NB4 (cell line): Measurements from ENCODE around the gene CARD9.

Experiments
- POLR2A ChIP-seq: IDR thresholded peaks from 2 replicates; pipeline ENCODE4 v1.6.1; 2011; ENCODE audit warnings: mild to moderate bottlenecking; ENCODE audit not compliant: insufficient read length; ENCODE audit errors: extremely low read depth
- TF ChIP-seq, protein P1 (sequence below): IDR thresholded peaks from one replicate; pipeline ENCODE4 v1.5.1; 2012; ENCODE audit warnings: low read depth, low read length

DNA sequence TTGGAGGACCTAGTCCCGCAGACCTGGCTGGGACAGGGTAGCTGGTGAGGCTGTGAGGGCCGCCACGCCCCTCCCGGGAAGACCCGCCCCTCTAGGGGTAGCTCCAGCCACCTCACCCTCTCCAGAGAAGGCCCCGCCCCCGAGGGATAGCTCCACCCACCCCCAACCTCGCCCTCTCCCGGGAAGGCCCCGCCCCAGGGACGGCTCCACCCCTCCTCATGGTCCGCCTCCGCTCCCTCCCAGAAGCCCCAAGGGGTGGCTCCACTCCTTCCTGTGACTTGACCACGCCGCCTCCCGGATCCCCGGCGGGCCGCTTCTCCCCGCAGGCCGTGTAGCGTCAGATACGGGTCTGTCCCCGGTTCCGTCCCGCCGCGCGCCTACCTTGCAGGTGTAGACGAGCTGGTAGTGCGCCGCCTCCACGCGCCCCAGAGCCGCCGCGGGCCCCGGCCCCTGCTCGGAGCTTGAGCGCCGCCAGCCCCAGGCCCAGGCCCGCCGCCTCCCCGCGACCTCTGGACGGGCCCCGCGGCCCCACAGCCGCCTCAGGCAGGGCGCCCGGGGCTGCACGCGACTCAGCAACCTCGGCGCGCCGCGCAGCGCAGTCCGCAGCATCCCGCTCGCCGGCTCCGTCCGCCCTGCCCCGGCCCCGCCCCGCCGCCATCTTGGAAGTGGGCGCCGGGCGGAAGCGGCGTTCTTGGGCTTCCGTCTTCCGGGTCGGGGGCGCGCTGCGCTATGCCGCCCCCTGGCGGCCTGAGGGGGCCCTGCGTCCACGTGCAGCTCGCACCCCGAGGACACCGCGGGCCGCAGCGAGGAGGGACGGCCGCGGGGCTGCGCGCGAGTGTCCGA, 10.1 kb downstream of the CARD9 start, which contains the start of gene DNLZ:
- TF ChIP-seq, protein P1, sequence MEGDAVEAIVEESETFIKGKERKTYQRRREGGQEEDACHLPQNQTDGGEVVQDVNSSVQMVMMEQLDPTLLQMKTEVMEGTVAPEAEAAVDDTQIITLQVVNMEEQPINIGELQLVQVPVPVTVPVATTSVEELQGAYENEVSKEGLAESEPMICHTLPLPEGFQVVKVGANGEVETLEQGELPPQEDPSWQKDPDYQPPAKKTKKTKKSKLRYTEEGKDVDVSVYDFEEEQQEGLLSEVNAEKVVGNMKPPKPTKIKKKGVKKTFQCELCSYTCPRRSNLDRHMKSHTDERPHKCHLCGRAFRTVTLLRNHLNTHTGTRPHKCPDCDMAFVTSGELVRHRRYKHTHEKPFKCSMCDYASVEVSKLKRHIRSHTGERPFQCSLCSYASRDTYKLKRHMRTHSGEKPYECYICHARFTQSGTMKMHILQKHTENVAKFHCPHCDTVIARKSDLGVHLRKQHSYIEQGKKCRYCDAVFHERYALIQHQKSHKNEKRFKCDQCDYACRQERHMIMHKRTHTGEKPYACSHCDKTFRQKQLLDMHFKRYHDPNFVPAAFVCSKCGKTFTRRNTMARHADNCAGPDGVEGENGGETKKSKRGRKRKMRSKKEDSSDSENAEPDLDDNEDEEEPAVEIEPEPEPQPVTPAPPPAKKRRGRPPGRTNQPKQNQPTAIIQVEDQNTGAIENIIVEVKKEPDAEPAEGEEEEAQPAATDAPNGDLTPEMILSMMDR: peak; percentile 62
- peak; percentile 63 for TF ChIP-seq POLR2A
